ENCODE results near the gene PTGDR.

- TF ChIP-seq CTCF (IDR thresholded peaks at IDR 0.05; ENCODE audit: poor library complexity): no peak
- no peak for TF ChIP-seq EZH2 (IDR thresholded peaks at IDR 0.05; ENCODE audit: borderline replicate concordance)
- no peak for TF ChIP-seq EZH2phosphoT487 (IDR thresholded peaks at IDR 0.05; ENCODE audit: low read depth, severe bottlenecking, unreplicated experiment)
Observed at GRCh38 chr14:52286661-52287649, 19.5 kb downstream of the PTGDR start.
